ENCODE data around the gene CETP. TPM values are rescaled to one million over a fixed set of nuclear protein-coding genes. Genes with fewer than 3 reads are reported as not detected.

Gene CETP
- total and polyA plus RNA-seq, 4 experiments from 2014 or later = 0.14 TPM; not detected in 3

- Histone ChIP-seq H3K27me3 (ENCODE audit: insufficient read depth, low read length) (no peaks in the 10 kb centered on the region), H3K9me3 (ENCODE audit: control insufficient read depth in 1 of 2, low read length in 2 of 2) (no peaks in the 10 kb centered on the region), H3K4me1 (ENCODE audit: insufficient read depth, low read length) (no peaks in the 10 kb centered on the region), H3K36me3 (ENCODE audit: insufficient read depth, low read length) (peaks cover 27% of the 10 kb centered on the region), H3K4me3 (ENCODE audit: low read length in 2 of 2) (no peak overlapping the region), H3K27ac (ENCODE audit: low read depth, low read length) (no peak overlapping the region)
- ChIA-PET CTCF (ENCODE audit: partially characterized antibody) (interaction anchor here (0.6 to 1.5 kb wide), 5 partner anchors 16 to 105 kb away, joined by 3 to 12 read pairs (median 3); no protein-coding TSS in a partner anchor), POLR2A (ENCODE audit: partially characterized antibody) (interaction anchor here (1.8 to 2.5 kb wide), 2 partner anchors 9 to 15 kb away, joined by 4 to 16 read pairs; partner anchors contain the start of gene HERPUD1)
- no peaks in the 10 kb centered on the region for H3K27me3 Mint-ChIP-seq
- peak overlapping the region in 2 of 7 donors; percentile 3 to 15 for H3K27ac Mint-ChIP-seq
- H3K4me1 Mint-ChIP-seq = peaks cover 7 to 24% (median 14%) of the 10 kb centered on the region in 4 donors
- no peaks in the 10 kb centered on the region for H3K9me3 Mint-ChIP-seq
- intact Hi-C loops (cut with micrococcal nuclease) = no loop called here
- H3K36me3 Mint-ChIP-seq = peaks cover 13 to 37% of the 10 kb centered on the region in 2 donors
- H3K4me3 Mint-ChIP-seq = no peak overlapping the region
- no peak for DNase-seq
Observed at GRCh38 chr16:56947604-56947995, 14.2 kb upstream of the CETP start.

- ChIA-PET POLR2A (ENCODE audit: partially characterized antibody) (interaction anchor here (1.8 to 2.5 kb wide), 2 partner anchors 10 to 15 kb away, joined by 4 to 16 read pairs; partner anchors contain the start of gene HERPUD1), CTCF (ENCODE audit: partially characterized antibody) (interaction anchor here (1.3 to 1.5 kb wide), 2 partner anchors 28 to 81 kb away, joined by 5 to 12 read pairs; no protein-coding TSS in a partner anchor)
- Mint-ChIP-seq H3K9me3 (no peaks in the 10 kb centered on the region), H3K27ac (peak overlapping the region in 2 of 7 donors; percentile 1 to 54), H3K27me3 (no peaks in the 10 kb centered on the region), H3K4me3 (no peak overlapping the region), H3K4me1 (peaks cover 5 to 19% (median 12%) of the 10 kb centered on the region in 4 donors), H3K36me3 (peaks cover 9 to 31% of the 10 kb centered on the region in 2 donors)
- no peak for DNase-seq
- H3K27me3 ChIP-seq (ENCODE audit: insufficient read depth, low read length) = no peaks in the 10 kb centered on the region
- H3K27ac ChIP-seq (ENCODE audit: low read depth, low read length) = no peak overlapping the region
- no peaks in the 10 kb centered on the region for H3K4me1 ChIP-seq (ENCODE audit: insufficient read depth, low read length)
- no peaks in the 10 kb centered on the region for H3K9me3 ChIP-seq (ENCODE audit: control insufficient read depth in 1 of 2, low read length in 2 of 2)
- peaks cover 20% of the 10 kb centered on the region for H3K36me3 ChIP-seq (ENCODE audit: insufficient read depth, low read length)
- intact Hi-C loops (cut with micrococcal nuclease) = no loop called here
- H3K4me3 ChIP-seq (ENCODE audit: low read length in 2 of 2) = no peak overlapping the region
Observed at GRCh38 chr16:56948234-56948633, 13.5 kb upstream of the CETP start.

GRCh38 chr16:56950051-56950450 lies 11.7 kb upstream of the CETP start:
- no peak overlapping the region for H3K27ac ChIP-seq (ENCODE audit: low read depth, low read length)
- Mint-ChIP-seq H3K27me3 (no peaks in the 10 kb centered on the region), H3K27ac (no peak overlapping the region), H3K36me3 (peaks cover under 1 to 13% of the 10 kb centered on the region in 2 donors), H3K9me3 (no peaks in the 10 kb centered on the region), H3K4me1 (peaks cover 5 to 13% (median 8%) of the 10 kb centered on the region in 4 donors), H3K4me3 (no peak overlapping the region)
- DNase-seq = no peak
- no peaks in the 10 kb centered on the region for H3K9me3 ChIP-seq (ENCODE audit: control insufficient read depth in 1 of 2, low read length in 2 of 2)
- H3K27me3 ChIP-seq (ENCODE audit: insufficient read depth, low read length) = no peaks in the 10 kb centered on the region
- no peaks in the 10 kb centered on the region for H3K4me1 ChIP-seq (ENCODE audit: insufficient read depth, low read length)
- CTCF ChIA-PET (ENCODE audit: partially characterized antibody) = interaction anchor here (1.4 to 6.8 kb wide), 3 partner anchors 8 to 85 kb away, joined by 5 to 113 read pairs (median 8); partner anchors contain the start of gene SLC12A3
- H3K36me3 ChIP-seq (ENCODE audit: insufficient read depth, low read length) = peaks cover 5% of the 10 kb centered on the region
- no peak overlapping the region for H3K4me3 ChIP-seq (ENCODE audit: low read length in 2 of 2)
- intact Hi-C loops (cut with micrococcal nuclease) = no loop called here
- POLR2A ChIA-PET (ENCODE audit: partially characterized antibody) = interaction anchor here (0.8 to 2.2 kb wide), 5 partner anchors 8 to 87 kb away, joined by 3 to 12 read pairs (median 3); partner anchors contain the start of gene HERPUD1

GRCh38 chr16:56950455-56950854 lies 11.3 kb upstream of the CETP start:
- Mint-ChIP-seq H3K4me3 (no peak overlapping the region), H3K9me3 (no peaks in the 10 kb centered on the region), H3K36me3 (peaks cover 0 to 9% of the 10 kb centered on the region in 2 donors), H3K27me3 (no peaks in the 10 kb centered on the region), H3K4me1 (peaks cover 5 to 13% (median 8%) of the 10 kb centered on the region in 4 donors), H3K27ac (peak overlapping the region in 4 of 7 donors; percentile 11 to 50 (median 18))
- DNase-seq = no peak
- no peaks in the 10 kb centered on the region for H3K4me1 ChIP-seq (ENCODE audit: insufficient read depth, low read length)
- no peaks in the 10 kb centered on the region for H3K27me3 ChIP-seq (ENCODE audit: insufficient read depth, low read length)
- H3K4me3 ChIP-seq (ENCODE audit: low read length in 2 of 2) = no peak overlapping the region
- CTCF ChIA-PET (ENCODE audit: partially characterized antibody) = interaction anchor here (1.4 to 6.8 kb wide), 5 partner anchors 9 to 134 kb away, joined by 5 to 113 read pairs (median 9); partner anchors contain the start of gene SLC12A3
- H3K9me3 ChIP-seq (ENCODE audit: control insufficient read depth in 1 of 2, low read length in 2 of 2) = no peaks in the 10 kb centered on the region
- POLR2A ChIA-PET (ENCODE audit: partially characterized antibody) = interaction anchor here (0.8 to 2.2 kb wide), 5 partner anchors 9 to 88 kb away, joined by 3 to 12 read pairs (median 3); partner anchors contain the start of gene HERPUD1
- no peak overlapping the region for H3K27ac ChIP-seq (ENCODE audit: low read depth, low read length)
- H3K36me3 ChIP-seq (ENCODE audit: insufficient read depth, low read length) = peaks cover under 1% of the 10 kb centered on the region
- intact Hi-C loops (cut with micrococcal nuclease) = no loop called here

- peaks cover 5 to 13% (median 8%) of the 10 kb centered on the region in 4 donors for H3K4me1 Mint-ChIP-seq
- peak overlapping the region; percentile 11 to 70 (median 25) for H3K27ac Mint-ChIP-seq
- Histone ChIP-seq H3K27ac (ENCODE audit: low read depth, low read length) (no peak overlapping the region), H3K9me3 (ENCODE audit: control insufficient read depth in 1 of 2, low read length in 2 of 2) (no peaks in the 10 kb centered on the region), H3K36me3 (ENCODE audit: insufficient read depth, low read length) (no peaks in the 10 kb centered on the region), H3K4me3 (ENCODE audit: low read length in 2 of 2) (no peak overlapping the region), H3K27me3 (ENCODE audit: insufficient read depth, low read length) (no peaks in the 10 kb centered on the region), H3K4me1 (ENCODE audit: insufficient read depth, low read length) (no peaks in the 10 kb centered on the region)
- peak; percentile 39 to 57 (median 43) for DNase-seq
- CTCF ChIA-PET (ENCODE audit: partially characterized antibody) = interaction anchor here (0.7 to 6.8 kb wide), 14 partner anchors 9 to 154 kb away, joined by 3 to 113 read pairs (median 4); partner anchors contain the start of gene SLC12A3
- H3K4me3 Mint-ChIP-seq = no peak overlapping the region
- H3K27me3 Mint-ChIP-seq = no peaks in the 10 kb centered on the region
- POLR2A ChIA-PET (ENCODE audit: partially characterized antibody) = interaction anchor here (0.8 to 2.2 kb wide), 6 partner anchors 9 to 88 kb away, joined by 3 to 12 read pairs (median 4); partner anchors contain the start of gene HERPUD1
- intact Hi-C loops (cut with micrococcal nuclease) = no loop called here
- peaks cover 0 to 7% of the 10 kb centered on the region in 2 donors for H3K36me3 Mint-ChIP-seq
- no peaks in the 10 kb centered on the region for H3K9me3 Mint-ChIP-seq
Observed at GRCh38 chr16:56950881-56951771, 10.6 kb upstream of the CETP start.

GRCh38 chr16:56953006-56953405 lies 8.7 kb upstream of the CETP start:
- Mint-ChIP-seq H3K27me3 (no peaks in the 10 kb centered on the region), H3K36me3 (peaks cover 0 to 2% of the 10 kb centered on the region in 2 donors), H3K9me3 (no peaks in the 10 kb centered on the region), H3K27ac (no peak overlapping the region), H3K4me1 (peaks cover 5 to 13% (median 7%) of the 10 kb centered on the region in 4 donors), H3K4me3 (no peak overlapping the region)
- ChIA-PET CTCF (ENCODE audit: partially characterized antibody) (interaction anchor here (0.6 to 6.8 kb wide), 6 partner anchors 11 to 131 kb away, joined by 3 to 113 read pairs (median 7); partner anchors contain the start of gene SLC12A3), POLR2A (ENCODE audit: partially characterized antibody) (no interaction called here)
- no peaks in the 10 kb centered on the region for H3K27me3 ChIP-seq (ENCODE audit: insufficient read depth, low read length)
- H3K4me3 ChIP-seq (ENCODE audit: low read length in 2 of 2) = no peak overlapping the region
- H3K27ac ChIP-seq (ENCODE audit: low read depth, low read length) = no peak overlapping the region
- no peaks in the 10 kb centered on the region for H3K9me3 ChIP-seq (ENCODE audit: control insufficient read depth in 1 of 2, low read length in 2 of 2)
- no peaks in the 10 kb centered on the region for H3K4me1 ChIP-seq (ENCODE audit: insufficient read depth, low read length)
- H3K36me3 ChIP-seq (ENCODE audit: insufficient read depth, low read length) = no peaks in the 10 kb centered on the region
- intact Hi-C loops (cut with micrococcal nuclease) = no loop called here
- no peak for DNase-seq

All from CD4-positive, alpha-beta memory T cell (primary cell).